ENCODE results near the gene GMEB2. TPM values are rescaled to one million over a fixed set of nuclear protein-coding genes. Genes with fewer than 3 reads are reported as not detected.

The GMEB2 gene
- total RNA-seq, 3 donors from 2014 or later = 6.6 to 11.0 (median 10.2) TPM

GRCh38 chr20:63578224-63579016 is 48.5 kb downstream of the GMEB2 start:
- no peak overlapping the region for H3K4me3 ChIP-seq
- no peaks in the 10 kb centered on the region for H3K9me3 ChIP-seq
- no peak for TF ChIP-seq CTCF (IDR thresholded peaks at IDR 0.05)
- TF ChIP-seq POLR2A (IDR thresholded peaks at IDR 0.05) = no peak
- no peak for TF ChIP-seq POLR2AphosphoS5 (IDR thresholded peaks at IDR 0.05)
- H3K27me3 ChIP-seq = no peaks in the 10 kb centered on the region
- intact Hi-C loops (cut with DNase I; ENCODE audit: low total_unique reads) = no loop called here
- H3K4me1 ChIP-seq = peaks cover under 1 to 1% of the 10 kb centered on the region in 2 donors
- H3K27ac ChIP-seq = no peak overlapping the region
- no peak for DNase-seq (ENCODE audit: low spot score in 2 of 2)
- no peaks in the 10 kb centered on the region for H3K36me3 ChIP-seq

- Histone ChIP-seq H3K27me3 (no peaks in the 10 kb centered on the region), H3K36me3 (no peaks in the 10 kb centered on the region), H3K9me3 (no peaks in the 10 kb centered on the region), H3K4me1 (peaks cover 6 to 7% of the 10 kb centered on the region in 2 donors), H3K27ac (no peak overlapping the region), H3K4me3 (no peak overlapping the region)
- intact Hi-C loops (cut with DNase I; ENCODE audit: low total_unique reads) = no loop called here
- peak in 1 of 3 donors; percentile 23 for TF ChIP-seq POLR2AphosphoS5 (IDR thresholded peaks at IDR 0.05)
- TF ChIP-seq CTCF (IDR thresholded peaks at IDR 0.05) = no peak
- DNase-seq (ENCODE audit: low spot score in 2 of 2) = peak; percentile 52 to 87
Measured at GRCh38 chr20:63577317-63577894, 49.5 kb downstream of the GMEB2 start.

- H3K36me3 ChIP-seq = no peaks in the 10 kb centered on the region
- no peak overlapping the region for H3K27ac ChIP-seq
- H3K4me3 ChIP-seq = no peak overlapping the region
- no peaks in the 10 kb centered on the region for H3K9me3 ChIP-seq
- TF ChIP-seq POLR2A (IDR thresholded peaks at IDR 0.05) (no peak), POLR2AphosphoS5 (IDR thresholded peaks at IDR 0.05) (no peak), CTCF (IDR thresholded peaks at IDR 0.05) (no peak)
- H3K27me3 ChIP-seq = no peaks in the 10 kb centered on the region
- intact Hi-C loops (cut with DNase I; ENCODE audit: low total_unique reads) = no loop called here
- H3K4me1 ChIP-seq = peaks cover 6 to 7% of the 10 kb centered on the region in 2 donors
- DNase-seq (ENCODE audit: low spot score in 2 of 2) = no peak
Measured at GRCh38 chr20:63576311-63576710, 50.6 kb downstream of the GMEB2 start.

- H3K9me3 ChIP-seq = no peaks in the 10 kb centered on the region
- no peaks in the 10 kb centered on the region for H3K27me3 ChIP-seq
- H3K4me3 ChIP-seq = peak overlapping the region in 1 of 3 donors; percentile 90
- no peaks in the 10 kb centered on the region for H3K36me3 ChIP-seq
- TF ChIP-seq POLR2A (IDR thresholded peaks at IDR 0.05) (no peak), CTCF (IDR thresholded peaks at IDR 0.05) (no peak), POLR2AphosphoS5 (IDR thresholded peaks at IDR 0.05) (no peak)
- intact Hi-C loops (cut with DNase I; ENCODE audit: low total_unique reads) = no loop called here
- H3K4me1 ChIP-seq = peaks cover 6 to 7% of the 10 kb centered on the region in 2 donors
- DNase-seq (ENCODE audit: low spot score in 2 of 2) = no peak
- peak overlapping the region in 1 of 2 donors; percentile 85 for H3K27ac ChIP-seq
Measured at GRCh38 chr20:63574829-63575743, 51.8 kb downstream of the GMEB2 start.
